Sigmoid colon (tissue), 4 donors: ENCODE data around the gene KCNQ2.

Experiments
- CTCF ChIP-seq, 4 experiments: fragments of 450-650 bp in 3 of 4; fragments of 200-600 bp in 1 of 4; IDR thresholded peaks; one replicate each; pipeline ENCODE4 v1.5.1; 2016 to 2019; ENCODE audit warnings: antibody characterized with exemption in 4 of 4, mild to moderate bottlenecking in 3 of 4, moderate library complexity in 2 of 4
- EP300 ChIP-seq, 4 donors: sonication (generic); formaldehyde crosslinking; IDR thresholded peaks; one replicate each; pipeline ENCODE4 v1.6.1; 2017; ENCODE audit warnings: antibody characterized with exemption in 4 of 4
- POLR2AphosphoS5 ChIP-seq, 4 donors: sonication (generic); formaldehyde crosslinking; IDR thresholded peaks; one replicate each; pipeline ENCODE4 v1.6.1; 2017; ENCODE audit warnings: antibody characterized with exemption in 4 of 4

DNA sequence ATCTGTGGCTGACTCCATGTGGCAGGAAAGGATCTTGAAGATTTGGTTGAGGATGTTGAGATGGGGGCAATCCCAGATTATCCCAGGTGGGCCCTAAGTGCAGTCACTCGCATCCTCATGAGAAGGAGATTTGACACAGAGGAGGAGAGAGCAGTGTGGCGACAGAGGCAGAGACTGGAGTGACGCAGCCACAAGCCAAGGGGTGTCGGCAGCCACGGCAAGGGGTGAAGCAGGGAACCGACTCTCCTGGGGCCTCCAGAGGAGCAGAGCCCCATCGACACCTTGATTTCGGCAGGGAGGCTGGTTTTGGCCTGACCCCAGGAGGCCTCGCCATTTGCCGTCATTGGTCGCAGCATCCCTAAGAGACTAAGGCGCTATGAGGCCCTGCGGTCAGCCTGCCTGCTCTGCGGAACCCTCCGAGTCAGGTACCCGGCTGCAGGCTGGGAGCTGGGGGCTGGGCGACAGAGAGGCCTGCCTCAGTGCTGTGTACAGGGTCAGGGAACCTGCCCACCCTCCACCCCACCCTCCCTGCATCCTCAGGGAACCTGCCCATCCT is 13.9 kb upstream of the KCNQ2 start:
- no peak for TF ChIP-seq POLR2AphosphoS5 (IDR thresholded peaks at IDR 0.05)
- TF ChIP-seq CTCF (IDR thresholded peaks at IDR 0.05) = no peak
- no peak for TF ChIP-seq EP300 (IDR thresholded peaks at IDR 0.05)
